Vagina (tissue), 2 donors: Measurements from ENCODE around the gene ZNF280A. TPM values are rescaled to one million over a fixed set of nuclear protein-coding genes. Genes with fewer than 3 reads are reported as not detected.

Experiments
- DNase-seq, 2 donors: peaks; one replicate each; pipeline ENCODE4 v3.0.0-alpha.2; 2017; ENCODE audit errors: extremely low spot score in 2 of 2
- H3K27ac ChIP-seq: fragments of 200-600 bp; sonication (generic); one replicate; pipeline ENCODE4 v1.5.1; 2019
- H3K27me3 ChIP-seq: fragments of 200-600 bp; sonication (generic); one replicate; pipeline ENCODE4 v1.5.1; 2019
- H3K36me3 ChIP-seq, 2 donors: fragments of 200-600 bp; sonication (generic); one replicate each; pipeline ENCODE4 v1.5.1; 2017 to 2019
- H3K4me1 ChIP-seq: fragments of 200-600 bp; sonication (generic); one replicate; pipeline ENCODE4 v1.5.1; 2019
- H3K4me3 ChIP-seq, 2 donors: fragments of 200-600 bp; sonication (generic); 1 replicate in 1 of 2; 2 replicates in 1 of 2; pipeline ENCODE4 v1.5.1; 2016 to 2019
- H3K9me3 ChIP-seq: fragments of 200-600 bp; sonication (generic); one replicate; pipeline ENCODE4 v1.5.1; 2019
- POLR2A ChIP-seq, 2 donors: fragments of 450-650 bp; IDR thresholded peaks; one replicate each; pipeline ENCODE4 v1.6.1; 2017; ENCODE audit warnings: antibody characterized with exemption in 2 of 2, mild to moderate bottlenecking in 2 of 2, moderate library complexity in 2 of 2
- POLR2AphosphoS5 ChIP-seq, 2 donors: sonication (generic); formaldehyde crosslinking; IDR thresholded peaks; one replicate each; pipeline ENCODE4 v1.9.0; 2017; ENCODE audit warnings: antibody characterized with exemption in 2 of 2, mild to moderate bottlenecking in 2 of 2, low read depth in 1 of 2; ENCODE audit not compliant: insufficient read depth in 1 of 2
- intact Hi-C: fragments of 100-400 bp; cut with DNase I; formaldehyde crosslinking; loops from one replicate; pipeline ENCODE4 v1.15.1; 2023
- total RNA-seq: library from RNA; depleted of rRNA; stranded (reverse); fragments of >200 nt; gene quantifications from one replicate; pipeline ENCODE4 v1.2.3, GENCODE V29; 2016
- TF ChIP-seq, protein P1 (sequence below), 3 experiments: fragments of 450-650 bp in 2 of 3; fragments of 200-600 bp in 1 of 3; sonication (generic) in 1 of 3; IDR thresholded peaks; one replicate each; pipeline ENCODE4 v1.5.1; 2017 to 2019; ENCODE audit warnings: antibody characterized with exemption in 3 of 3, mild to moderate bottlenecking in 2 of 3, moderate library complexity in 2 of 3

The ZNF280A gene
- total RNA-seq, 1 donor from 2014 or later, result not detected

DNA sequence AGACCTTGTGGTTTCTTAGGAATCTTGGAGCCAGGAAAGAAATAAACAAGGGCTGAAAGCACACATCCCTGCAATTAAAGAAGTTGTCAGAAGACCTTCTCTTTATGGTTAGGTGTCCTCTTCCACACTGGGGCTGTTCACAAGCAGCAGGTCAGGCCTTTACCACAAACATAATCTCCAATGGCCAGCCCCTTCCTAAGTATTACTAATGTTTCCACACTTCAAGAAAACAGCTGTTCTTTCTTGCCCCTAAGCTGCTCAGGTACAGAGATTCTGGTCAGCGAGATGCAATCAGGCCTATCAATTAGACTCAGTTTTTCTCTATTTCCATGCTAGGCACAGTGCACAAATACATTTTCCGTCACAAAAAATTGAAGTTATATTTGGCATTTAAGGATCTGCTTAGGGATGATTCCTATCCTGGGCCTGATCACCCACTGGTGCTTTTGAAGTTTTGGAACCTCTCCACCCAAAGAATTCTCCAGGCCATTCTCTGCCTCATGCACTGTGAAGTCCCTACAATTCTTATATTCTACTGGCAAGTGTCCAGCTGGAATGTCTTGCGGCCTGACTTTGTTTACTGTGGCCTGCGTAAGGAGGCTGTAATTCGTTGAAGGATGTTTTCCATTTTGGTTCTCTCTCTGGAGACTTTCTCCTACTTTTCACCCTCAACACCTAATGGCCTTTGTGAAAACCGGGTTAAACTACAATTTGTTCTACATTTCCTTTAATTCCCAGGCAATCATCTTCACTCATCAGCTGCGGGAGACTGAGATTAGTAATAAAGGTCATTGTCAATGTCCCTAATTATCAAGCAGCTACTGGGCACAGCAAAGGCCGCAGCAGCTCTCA is 33.9 kb upstream of the ZNF280A start:
- H3K36me3 ChIP-seq, result no peaks in the 10 kb centered on the region
- DNase-seq, result no peak
- no peaks in the 10 kb centered on the region for H3K27me3 ChIP-seq
- no peaks in the 10 kb centered on the region for H3K4me1 ChIP-seq
- no peaks in the 10 kb centered on the region for H3K9me3 ChIP-seq
- intact Hi-C loops, result no loop called here
- no peak overlapping the region for H3K4me3 ChIP-seq
- H3K27ac ChIP-seq, result no peak overlapping the region
- TF ChIP-seq, protein P1, sequence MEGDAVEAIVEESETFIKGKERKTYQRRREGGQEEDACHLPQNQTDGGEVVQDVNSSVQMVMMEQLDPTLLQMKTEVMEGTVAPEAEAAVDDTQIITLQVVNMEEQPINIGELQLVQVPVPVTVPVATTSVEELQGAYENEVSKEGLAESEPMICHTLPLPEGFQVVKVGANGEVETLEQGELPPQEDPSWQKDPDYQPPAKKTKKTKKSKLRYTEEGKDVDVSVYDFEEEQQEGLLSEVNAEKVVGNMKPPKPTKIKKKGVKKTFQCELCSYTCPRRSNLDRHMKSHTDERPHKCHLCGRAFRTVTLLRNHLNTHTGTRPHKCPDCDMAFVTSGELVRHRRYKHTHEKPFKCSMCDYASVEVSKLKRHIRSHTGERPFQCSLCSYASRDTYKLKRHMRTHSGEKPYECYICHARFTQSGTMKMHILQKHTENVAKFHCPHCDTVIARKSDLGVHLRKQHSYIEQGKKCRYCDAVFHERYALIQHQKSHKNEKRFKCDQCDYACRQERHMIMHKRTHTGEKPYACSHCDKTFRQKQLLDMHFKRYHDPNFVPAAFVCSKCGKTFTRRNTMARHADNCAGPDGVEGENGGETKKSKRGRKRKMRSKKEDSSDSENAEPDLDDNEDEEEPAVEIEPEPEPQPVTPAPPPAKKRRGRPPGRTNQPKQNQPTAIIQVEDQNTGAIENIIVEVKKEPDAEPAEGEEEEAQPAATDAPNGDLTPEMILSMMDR (IDR thresholded peaks at IDR 0.05), result no peak
- TF ChIP-seq POLR2A (IDR thresholded peaks at IDR 0.05) (no peak), POLR2AphosphoS5 (IDR thresholded peaks at IDR 0.05; ENCODE audit: insufficient read depth in 1 of 2, low read depth in 1 of 2) (no peak)

DNA sequence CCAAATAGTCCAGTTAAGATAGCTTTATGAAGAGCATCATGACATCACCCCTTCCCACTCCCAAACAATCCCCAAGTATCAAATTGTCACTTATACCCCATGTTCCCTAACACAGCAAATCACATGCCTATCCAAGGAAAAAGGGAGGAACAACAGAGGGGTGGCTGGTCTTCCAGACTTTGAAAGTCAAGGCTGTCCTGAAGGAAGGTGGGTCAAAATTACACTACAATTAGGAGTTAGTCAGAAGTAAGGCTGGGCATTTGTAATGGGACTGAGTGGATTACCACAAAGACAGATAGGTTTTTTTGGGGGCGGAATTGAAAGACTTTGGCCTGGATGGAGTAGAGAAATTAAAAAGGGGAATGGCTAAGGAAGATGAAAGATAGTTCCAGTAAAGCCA is 33.1 kb upstream of the ZNF280A start:
- no peak for DNase-seq
- no peaks in the 10 kb centered on the region for H3K36me3 ChIP-seq
- no peak overlapping the region for H3K27ac ChIP-seq
- no peaks in the 10 kb centered on the region for H3K4me1 ChIP-seq
- TF ChIP-seq POLR2A (IDR thresholded peaks at IDR 0.05), result no peak
- H3K9me3 ChIP-seq, result no peaks in the 10 kb centered on the region
- H3K27me3 ChIP-seq, result no peaks in the 10 kb centered on the region
- intact Hi-C loops, result no loop called here
- H3K4me3 ChIP-seq, result no peak overlapping the region

DNA sequence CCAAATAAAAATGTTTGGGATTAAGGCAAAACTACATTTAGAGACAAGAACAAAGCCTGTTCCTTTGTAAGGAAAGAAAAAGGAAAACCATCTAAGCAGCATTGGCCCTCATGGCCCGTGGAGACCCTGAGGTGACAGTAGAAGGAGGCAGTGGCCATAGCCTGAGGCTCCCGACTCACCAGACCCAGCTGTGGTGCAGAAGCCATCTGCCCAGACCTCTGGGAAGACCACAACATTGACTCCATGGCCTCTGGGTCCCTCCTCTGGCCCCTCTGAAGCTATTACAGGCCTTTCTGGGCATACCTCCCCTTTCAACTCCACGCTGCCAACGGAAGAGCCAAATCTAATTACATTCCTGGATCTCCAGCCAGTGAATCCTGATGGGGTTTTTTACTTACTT is 32.6 kb upstream of the ZNF280A start:
- Histone ChIP-seq H3K4me1 (no peaks in the 10 kb centered on the region), H3K9me3 (no peaks in the 10 kb centered on the region), H3K27me3 (no peaks in the 10 kb centered on the region), H3K27ac (no peak overlapping the region), H3K36me3 (no peaks in the 10 kb centered on the region), H3K4me3 (no peak overlapping the region)
- no peak for DNase-seq
- TF ChIP-seq, protein P1 (IDR thresholded peaks at IDR 0.05), result no peak
- no peak for TF ChIP-seq POLR2A (IDR thresholded peaks at IDR 0.05)
- no peak for TF ChIP-seq POLR2AphosphoS5 (IDR thresholded peaks at IDR 0.05; ENCODE audit: insufficient read depth in 1 of 2, low read depth in 1 of 2)
- intact Hi-C loops, result no loop called here

DNA sequence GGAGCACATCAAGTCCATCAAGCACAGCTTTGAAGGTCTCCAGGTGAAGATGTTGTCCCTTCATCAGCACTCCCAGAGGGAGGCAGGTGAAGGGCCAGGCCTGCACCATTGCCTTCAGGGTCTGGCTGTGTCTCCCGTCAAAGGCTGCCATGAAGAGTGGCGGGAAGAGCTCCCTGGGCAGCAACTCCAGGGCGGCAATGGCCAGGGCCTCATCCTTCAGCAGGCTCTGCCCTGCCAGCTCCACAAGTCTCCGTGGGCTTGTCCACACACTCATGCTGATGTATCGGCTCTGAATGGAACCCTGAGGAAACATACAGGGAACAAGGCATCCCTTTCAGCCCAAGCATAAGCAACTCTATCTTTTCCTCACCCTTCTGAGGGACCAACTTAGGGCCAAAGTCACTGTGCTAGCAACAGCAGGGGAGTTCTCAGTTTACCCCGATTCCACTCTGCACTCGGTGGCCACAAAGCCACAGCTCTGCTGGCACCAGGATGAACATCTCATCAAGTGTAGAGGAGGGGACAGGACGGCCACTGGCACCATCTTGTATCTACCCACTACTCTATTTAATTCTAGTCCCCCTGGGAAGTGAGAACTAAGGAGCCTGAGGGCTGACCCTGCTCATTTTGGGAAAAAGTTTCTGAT is 30.8 kb upstream of the ZNF280A start:
- H3K27me3 ChIP-seq, result no peaks in the 10 kb centered on the region
- intact Hi-C loops, result no loop called here
- DNase-seq, result no peak
- no peaks in the 10 kb centered on the region for H3K36me3 ChIP-seq
- TF ChIP-seq POLR2AphosphoS5 (IDR thresholded peaks at IDR 0.05; ENCODE audit: insufficient read depth in 1 of 2, low read depth in 1 of 2), result no peak
- TF ChIP-seq POLR2A (IDR thresholded peaks at IDR 0.05), result no peak
- TF ChIP-seq, protein P1 (IDR thresholded peaks at IDR 0.05), result no peak
- H3K9me3 ChIP-seq, result no peaks in the 10 kb centered on the region
- no peaks in the 10 kb centered on the region for H3K4me1 ChIP-seq
- H3K4me3 ChIP-seq, result no peak overlapping the region
- H3K27ac ChIP-seq, result no peak overlapping the region

DNA sequence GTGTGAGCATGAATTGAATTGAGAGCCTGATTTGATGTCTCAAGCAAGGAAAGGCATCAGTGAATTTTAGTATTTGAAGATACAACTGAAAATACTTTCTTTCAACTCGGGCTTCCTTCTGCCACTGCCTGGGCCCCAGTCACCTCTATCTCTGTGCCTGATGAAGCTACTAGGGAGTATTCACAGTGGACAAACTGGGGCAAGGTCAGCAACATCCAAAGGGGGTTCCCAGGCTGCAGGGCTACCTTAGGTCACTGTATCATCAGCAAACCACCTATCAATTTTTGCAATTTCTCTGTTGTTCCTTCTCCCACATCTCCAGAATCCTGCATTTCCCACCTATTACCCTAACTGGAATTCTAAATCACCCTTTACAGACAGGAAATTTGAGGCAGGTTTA is 28.8 kb upstream of the ZNF280A start:
- H3K36me3 ChIP-seq, result no peaks in the 10 kb centered on the region
- intact Hi-C loops, result no loop called here
- no peak overlapping the region for H3K27ac ChIP-seq
- H3K27me3 ChIP-seq, result no peaks in the 10 kb centered on the region
- H3K4me3 ChIP-seq, result no peak overlapping the region
- TF ChIP-seq, protein P1 (IDR thresholded peaks at IDR 0.05), result no peak
- TF ChIP-seq POLR2A (IDR thresholded peaks at IDR 0.05) (no peak), POLR2AphosphoS5 (IDR thresholded peaks at IDR 0.05; ENCODE audit: insufficient read depth in 1 of 2, low read depth in 1 of 2) (no peak)
- H3K4me1 ChIP-seq, result no peaks in the 10 kb centered on the region
- H3K9me3 ChIP-seq, result no peaks in the 10 kb centered on the region
- no peak for DNase-seq
